Measurements from ENCODE around the gene DIPK1B. TPM values are rescaled to one million over a fixed set of nuclear protein-coding genes. Genes with fewer than 3 reads are reported as not detected.
"Not testable (repeated sequence)": the region's sequence is repeated elsewhere in the genome, so short reads cannot be mapped to it uniquely, and the experiment has no call there.

The DIPK1B gene
- total RNA-seq, 1 donor from 2014 or later: 46.3 TPM

DNA sequence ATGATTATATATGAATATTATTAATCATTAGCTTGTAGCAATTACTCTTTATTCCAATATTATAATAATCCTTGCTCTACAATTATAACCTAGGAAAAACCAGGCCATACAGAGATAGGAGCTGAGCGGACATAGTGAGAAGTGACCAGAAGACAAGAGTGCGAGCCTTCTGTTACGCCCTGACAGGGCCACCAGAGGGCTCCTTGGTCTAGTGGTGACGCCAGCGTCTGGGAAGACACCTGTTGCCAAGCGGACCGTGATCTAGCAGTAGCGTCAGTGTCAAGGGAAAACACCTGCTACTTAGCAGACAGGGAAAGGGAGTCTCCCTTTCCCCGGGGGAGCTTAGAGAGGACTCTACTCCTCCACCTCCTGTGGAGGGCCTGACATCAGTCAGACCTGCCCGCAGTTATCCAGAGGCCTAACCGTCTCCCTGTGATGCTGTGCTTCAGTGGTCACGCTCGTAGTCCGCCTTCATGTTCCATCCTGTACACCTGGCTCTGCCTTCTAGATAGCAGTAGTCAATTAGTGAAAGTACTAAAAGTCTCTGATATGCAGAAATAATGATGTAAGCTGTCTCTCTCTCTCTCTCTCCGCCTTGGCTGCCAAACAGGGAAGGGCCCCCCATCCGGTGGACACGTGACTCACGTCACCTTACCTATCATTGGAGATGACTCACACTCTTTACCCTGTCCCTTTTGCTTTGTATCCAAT, 54.2 kb downstream of the DIPK1B start:
- H3K27me3 Mint-ChIP-seq (ENCODE audit: low read depth): peaks cover 24% of the 10 kb centered on the region
- not testable (repeated sequence) for H3K36me3 Mint-ChIP-seq (ENCODE audit: low read depth); H3K27ac Mint-ChIP-seq (ENCODE audit: unreplicated experiment); H3K4me1 Mint-ChIP-seq; H3K4me3 Mint-ChIP-seq; H3K9me3 Mint-ChIP-seq
- TF ChIP-seq, protein P1, sequence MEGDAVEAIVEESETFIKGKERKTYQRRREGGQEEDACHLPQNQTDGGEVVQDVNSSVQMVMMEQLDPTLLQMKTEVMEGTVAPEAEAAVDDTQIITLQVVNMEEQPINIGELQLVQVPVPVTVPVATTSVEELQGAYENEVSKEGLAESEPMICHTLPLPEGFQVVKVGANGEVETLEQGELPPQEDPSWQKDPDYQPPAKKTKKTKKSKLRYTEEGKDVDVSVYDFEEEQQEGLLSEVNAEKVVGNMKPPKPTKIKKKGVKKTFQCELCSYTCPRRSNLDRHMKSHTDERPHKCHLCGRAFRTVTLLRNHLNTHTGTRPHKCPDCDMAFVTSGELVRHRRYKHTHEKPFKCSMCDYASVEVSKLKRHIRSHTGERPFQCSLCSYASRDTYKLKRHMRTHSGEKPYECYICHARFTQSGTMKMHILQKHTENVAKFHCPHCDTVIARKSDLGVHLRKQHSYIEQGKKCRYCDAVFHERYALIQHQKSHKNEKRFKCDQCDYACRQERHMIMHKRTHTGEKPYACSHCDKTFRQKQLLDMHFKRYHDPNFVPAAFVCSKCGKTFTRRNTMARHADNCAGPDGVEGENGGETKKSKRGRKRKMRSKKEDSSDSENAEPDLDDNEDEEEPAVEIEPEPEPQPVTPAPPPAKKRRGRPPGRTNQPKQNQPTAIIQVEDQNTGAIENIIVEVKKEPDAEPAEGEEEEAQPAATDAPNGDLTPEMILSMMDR (conservative IDR thresholded peaks at IDR 0.05): peak; percentile 68
- DNase-seq (ENCODE audit: low read depth, low spot score): peak; percentile 51

DNA sequence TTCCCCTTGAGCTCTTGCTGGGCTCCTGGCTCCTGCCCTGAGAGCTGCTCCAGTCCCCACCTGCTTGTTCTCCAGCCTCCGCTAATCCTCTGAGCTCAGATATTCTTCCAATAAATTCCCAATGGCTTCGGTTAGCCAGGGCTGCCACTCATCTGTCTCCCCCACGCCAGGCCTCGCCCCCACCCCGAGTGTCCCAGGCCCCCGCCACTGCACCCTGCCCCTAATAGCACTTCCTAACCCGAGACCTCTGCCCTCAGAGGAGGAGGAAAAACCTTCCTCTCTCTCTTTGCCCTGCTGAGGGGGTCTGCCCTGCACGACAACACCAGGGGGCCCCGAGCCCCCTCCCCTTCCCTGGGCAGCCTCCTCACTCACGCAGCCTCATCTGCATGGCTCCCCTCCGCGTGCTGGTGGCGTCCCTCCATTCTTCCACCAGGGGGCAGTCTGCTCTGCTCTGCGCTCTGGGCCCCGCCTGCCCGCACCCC, 57.4 kb downstream of the DIPK1B start:
- Mint-ChIP-seq H3K4me3 (no peak overlapping the region), H3K27ac (ENCODE audit: unreplicated experiment) (no peak overlapping the region), H3K27me3 (ENCODE audit: low read depth) (peaks cover 24% of the 10 kb centered on the region), H3K36me3 (ENCODE audit: low read depth) (no peaks in the 10 kb centered on the region), H3K4me1 (peaks cover 4% of the 10 kb centered on the region), H3K9me3 (peaks cover 11% of the 10 kb centered on the region)
- DNase-seq (ENCODE audit: low read depth, low spot score): peak; percentile 69
- TF ChIP-seq, protein P1 (conservative IDR thresholded peaks at IDR 0.05): peak; percentile 58

DNA sequence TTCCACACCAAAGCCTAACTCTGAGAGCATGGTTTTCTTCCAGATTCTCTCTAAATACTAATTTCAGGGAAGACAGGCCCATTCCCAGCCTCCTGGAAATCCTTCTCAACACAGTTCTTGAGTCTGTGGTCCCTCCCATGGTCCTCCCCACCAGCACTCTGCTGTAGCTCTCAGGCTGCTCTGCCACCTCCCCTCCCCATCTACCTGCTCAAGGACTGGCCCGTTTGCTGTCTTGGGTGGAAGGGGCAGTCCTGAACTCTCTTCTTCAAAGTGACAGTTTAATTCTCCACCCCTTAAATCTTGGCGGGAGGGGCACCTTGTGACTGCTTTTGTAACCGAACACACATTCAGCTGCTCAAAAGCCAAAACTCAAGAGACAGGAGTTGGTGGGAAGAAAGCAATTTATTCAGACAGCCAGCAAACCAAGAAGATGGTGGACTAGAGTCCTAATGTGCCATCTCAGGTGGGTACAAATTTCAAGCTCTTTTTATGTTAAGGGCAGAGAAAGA, 59.6 kb downstream of the DIPK1B start:
- peaks cover 5% of the 10 kb centered on the region for H3K4me1 Mint-ChIP-seq
- no peak overlapping the region for H3K27ac Mint-ChIP-seq (ENCODE audit: unreplicated experiment)
- TF ChIP-seq, protein P1 (conservative IDR thresholded peaks at IDR 0.05): no peak
- H3K36me3 Mint-ChIP-seq (ENCODE audit: low read depth): no peaks in the 10 kb centered on the region
- no peak for DNase-seq (ENCODE audit: low read depth, low spot score)
- peaks cover 11% of the 10 kb centered on the region for H3K9me3 Mint-ChIP-seq
- peaks cover 22% of the 10 kb centered on the region for H3K27me3 Mint-ChIP-seq (ENCODE audit: low read depth)
- H3K4me3 Mint-ChIP-seq: no peak overlapping the region

DNA sequence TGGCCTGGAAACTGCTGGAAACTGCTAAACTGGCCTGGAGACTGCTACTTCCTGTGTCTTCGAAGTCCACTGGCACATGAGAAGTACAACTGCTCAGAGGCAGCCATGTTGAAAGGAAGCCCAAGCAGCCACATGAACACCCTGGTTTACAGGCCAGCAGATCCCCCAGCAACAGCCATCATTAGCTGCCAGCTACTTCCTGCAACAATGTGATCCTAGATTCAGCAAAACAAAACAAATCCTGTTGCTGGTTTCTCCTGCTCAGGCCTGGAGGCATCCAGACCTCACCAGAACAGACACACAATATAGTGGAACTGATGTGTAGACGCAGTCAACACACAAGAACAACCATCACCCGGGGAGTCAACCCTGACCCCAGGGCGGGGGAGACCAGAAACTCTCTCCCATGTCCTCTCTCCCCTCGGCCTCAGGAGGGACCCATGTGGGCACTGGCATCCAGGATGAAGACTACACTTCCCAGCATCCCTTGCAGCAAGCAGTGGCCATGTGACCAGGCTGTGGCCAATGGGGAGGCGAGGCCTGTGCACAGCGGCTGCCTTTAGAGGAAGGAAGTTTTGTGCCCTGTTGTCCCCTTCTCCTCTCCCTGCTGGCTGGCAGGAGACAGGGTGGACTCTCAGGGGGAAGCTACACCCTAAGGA, 61.1 kb downstream of the DIPK1B start:
- peak overlapping the region; percentile 84 for H3K27ac Mint-ChIP-seq (ENCODE audit: unreplicated experiment)
- no peaks in the 10 kb centered on the region for H3K36me3 Mint-ChIP-seq (ENCODE audit: low read depth)
- peaks cover 26% of the 10 kb centered on the region for H3K27me3 Mint-ChIP-seq (ENCODE audit: low read depth)
- DNase-seq (ENCODE audit: low read depth, low spot score): no peak
- H3K9me3 Mint-ChIP-seq: peaks cover 11% of the 10 kb centered on the region
- TF ChIP-seq, protein P1 (conservative IDR thresholded peaks at IDR 0.05): no peak
- H3K4me3 Mint-ChIP-seq: no peak overlapping the region
- peaks cover 7% of the 10 kb centered on the region for H3K4me1 Mint-ChIP-seq

Small RNAs within 50 kb of the gene (microRNA-seq; reads per million reads assigned to microRNA genes)
- gene MIR126: 10,862 reads per million, percentile 94 among the genes with 10 or more reads in this experiment
- not detected for gene MIR6722

Other genes with a start within 250 kb of the DIPK1B start
- 77.2 and 79.4 TPM in 2 replicates for gene SEC16A, start 229.5 kb upstream of the DIPK1B start, total RNA-seq
- gene NOTCH1, start 166.5 kb upstream of the DIPK1B start, total RNA-seq: 99.0 and 99.7 TPM in 2 replicates
- gene EGFL7, start 49.7 kb upstream of the DIPK1B start, total RNA-seq: 14.1 and 16.8 TPM in 2 replicates
- gene AGPAT2, start 25.1 kb upstream of the DIPK1B start, total RNA-seq: 18.4 and 19.0 TPM in 2 replicates
- gene LCN10, start 30.4 kb downstream of the DIPK1B start, total RNA-seq: not detected in 2 replicates
- gene LCN6, start 36.0 kb downstream of the DIPK1B start, total RNA-seq: not detected in 2 replicates
- gene LCN8, start 45.7 kb downstream of the DIPK1B start, total RNA-seq: not detected in 2 replicates
- gene LCN15, start 51.9 kb downstream of the DIPK1B start, total RNA-seq: not detected in 2 replicates
- 27.8 and 31.0 TPM in 2 replicates for gene TMEM141, start 78.8 kb downstream of the DIPK1B start, total RNA-seq
- 0.93 and 1.4 TPM in 2 replicates for gene CCDC183, start 83.8 kb downstream of the DIPK1B start, total RNA-seq
- 191 and 198 TPM in 2 replicates for gene RABL6, start 95.4 kb downstream of the DIPK1B start, total RNA-seq
- gene AJM1, start 129.9 kb downstream of the DIPK1B start, total RNA-seq: 2.8 and 3.3 TPM in 2 replicates
- 170 and 175 TPM in 2 replicates for gene PHPT1, start 136.8 kb downstream of the DIPK1B start, total RNA-seq
- 19.3 and 20.6 TPM in 2 replicates for gene MAMDC4, start 139.8 kb downstream of the DIPK1B start, total RNA-seq
- gene EDF1, start 153.7 kb downstream of the DIPK1B start, total RNA-seq: 338 and 339 TPM in 2 replicates
- 30.1 and 34.4 TPM in 2 replicates for gene TRAF2, start 173.9 kb downstream of the DIPK1B start, total RNA-seq
- gene FBXW5, start 232.2 kb downstream of the DIPK1B start, total RNA-seq: 81.2 and 83.9 TPM in 2 replicates
- gene C8G, start 232.7 kb downstream of the DIPK1B start, total RNA-seq: 0.59 and 0.98 TPM in 2 replicates
- 0.50 and 1.1 TPM in 2 replicates for gene LCN12, start 239.7 kb downstream of the DIPK1B start, total RNA-seq

Data from neural crest cell (in vitro differentiated cells).